ENCODE results near the gene DDX6. TPM values are rescaled to one million over a fixed set of nuclear protein-coding genes. Genes with fewer than 3 reads are reported as not detected.
"Not testable (repeated sequence)": the region's sequence is repeated elsewhere in the genome, so short reads cannot be mapped to it uniquely, and the experiment has no call there.

The DDX6 gene, protein sequence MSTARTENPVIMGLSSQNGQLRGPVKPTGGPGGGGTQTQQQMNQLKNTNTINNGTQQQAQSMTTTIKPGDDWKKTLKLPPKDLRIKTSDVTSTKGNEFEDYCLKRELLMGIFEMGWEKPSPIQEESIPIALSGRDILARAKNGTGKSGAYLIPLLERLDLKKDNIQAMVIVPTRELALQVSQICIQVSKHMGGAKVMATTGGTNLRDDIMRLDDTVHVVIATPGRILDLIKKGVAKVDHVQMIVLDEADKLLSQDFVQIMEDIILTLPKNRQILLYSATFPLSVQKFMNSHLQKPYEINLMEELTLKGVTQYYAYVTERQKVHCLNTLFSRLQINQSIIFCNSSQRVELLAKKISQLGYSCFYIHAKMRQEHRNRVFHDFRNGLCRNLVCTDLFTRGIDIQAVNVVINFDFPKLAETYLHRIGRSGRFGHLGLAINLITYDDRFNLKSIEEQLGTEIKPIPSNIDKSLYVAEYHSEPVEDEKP
- 100 to 1,000 TPM in 2 of 12 donors, 10 to 100 TPM in 10; 68.5 to 523 (median 88.0) TPM for polyA plus RNA-seq (ENCODE audit: insufficient read length in 12 of 12)
- long read RNA-seq, donor 1, full-length matches to known transcripts: 20 of 32 reads
- long read RNA-seq, donor 1, partial matches to known transcripts: 12 of 32 reads
- long read RNA-seq, donor 1, other reads (novel, unspliced or antisense): 0 of 32 reads
- long read RNA-seq, donor 2, full-length matches to known transcripts: 13 of 37 reads
- long read RNA-seq, donor 2, partial matches to known transcripts: 18 of 37 reads
- long read RNA-seq, donor 2, other reads (novel, unspliced or antisense): 6 of 37 reads
- long read RNA-seq, donor 3, full-length matches to known transcripts: 7 of 7 reads
- long read RNA-seq, donor 3, partial matches to known transcripts: 0 of 7 reads
- long read RNA-seq, donor 3, other reads (novel, unspliced or antisense): 0 of 7 reads
- long read RNA-seq, donor 4, transcript DDX6-205 (2 exons, 738 nt): major isoform, 5 of 5 reads
- long read RNA-seq, donor 4, partial matches to known transcripts: 0 of 5 reads
- long read RNA-seq, donor 4, other reads (novel, unspliced or antisense): 0 of 5 reads
- long read RNA-seq, donor 5: 0 reads
- long read RNA-seq, donor 6, full-length matches to known transcripts: 5 of 5 reads
- long read RNA-seq, donor 6, partial matches to known transcripts: 0 of 5 reads
- long read RNA-seq, donor 6, other reads (novel, unspliced or antisense): 0 of 5 reads
- long read RNA-seq, donor 7, full-length matches to known transcripts: 10 of 10 reads
- long read RNA-seq, donor 7, partial matches to known transcripts: 0 of 10 reads
- long read RNA-seq, donor 7, other reads (novel, unspliced or antisense): 0 of 10 reads
- long read RNA-seq, donor 8, full-length matches to known transcripts: 13 of 13 reads
- long read RNA-seq, donor 8, partial matches to known transcripts: 0 of 13 reads
- long read RNA-seq, donor 8, other reads (novel, unspliced or antisense): 0 of 13 reads
- long read RNA-seq, donor 9, full-length matches to known transcripts: 9 of 9 reads
- long read RNA-seq, donor 9, partial matches to known transcripts: 0 of 9 reads
- long read RNA-seq, donor 9, other reads (novel, unspliced or antisense): 0 of 9 reads
- long read RNA-seq, donor 10, full-length matches to known transcripts: 14 of 14 reads
- long read RNA-seq, donor 10, partial matches to known transcripts: 0 of 14 reads
- long read RNA-seq, donor 10, other reads (novel, unspliced or antisense): 0 of 14 reads
- long read RNA-seq, donor 11, full-length matches to known transcripts: 19 of 26 reads
- long read RNA-seq, donor 11, partial matches to known transcripts: 7 of 26 reads
- long read RNA-seq, donor 11, other reads (novel, unspliced or antisense): 0 of 26 reads

DNA sequence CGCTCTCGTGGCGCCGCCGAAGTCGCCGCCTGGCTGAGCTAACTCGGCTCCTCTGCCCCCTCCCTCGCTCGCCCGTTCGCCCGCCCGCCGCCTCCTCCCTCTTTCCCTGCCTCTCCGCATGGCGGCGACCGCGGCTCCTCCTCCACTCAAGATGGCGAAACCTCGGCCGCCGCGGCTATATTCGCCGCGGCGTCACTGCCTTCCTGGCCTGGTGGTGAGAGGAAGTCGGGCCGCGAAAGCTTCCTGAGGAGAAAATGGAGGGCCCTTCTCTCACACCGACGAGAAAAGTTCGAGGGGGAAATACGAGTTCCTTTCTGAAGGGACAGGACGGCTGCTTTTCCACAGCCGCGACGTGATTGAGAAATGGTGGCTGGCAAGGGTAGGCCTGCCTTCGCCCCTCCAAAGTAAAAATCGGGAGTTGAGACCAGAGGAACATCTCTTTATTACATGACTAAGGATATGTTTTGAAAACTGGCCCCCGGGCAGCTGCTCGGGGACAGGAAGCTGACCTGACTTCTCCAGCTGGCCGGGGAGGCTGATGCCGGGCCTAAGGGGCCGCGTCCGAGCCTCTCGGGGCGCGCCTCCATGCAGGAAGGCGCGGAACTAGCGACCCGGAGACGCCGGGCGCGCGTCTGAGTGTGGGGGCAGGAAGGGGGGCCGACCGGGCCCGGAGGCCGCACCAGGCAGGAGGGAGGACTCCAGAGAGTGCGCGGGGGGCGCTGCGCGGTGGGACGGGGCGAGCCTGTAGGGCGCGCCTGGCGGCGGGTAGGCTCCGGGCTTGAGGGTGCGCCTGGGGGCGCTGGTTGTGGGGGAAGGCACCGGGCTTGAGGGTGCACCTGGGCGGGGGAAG, at the start of gene DDX6:
DDX6 (minus strand) TSS at position 54 of the 850 bp plus-strand sequence. CDS start 4,913 bp downstream, outside the sequence.
- peak; percentile 88 for DNase-seq

DNA sequence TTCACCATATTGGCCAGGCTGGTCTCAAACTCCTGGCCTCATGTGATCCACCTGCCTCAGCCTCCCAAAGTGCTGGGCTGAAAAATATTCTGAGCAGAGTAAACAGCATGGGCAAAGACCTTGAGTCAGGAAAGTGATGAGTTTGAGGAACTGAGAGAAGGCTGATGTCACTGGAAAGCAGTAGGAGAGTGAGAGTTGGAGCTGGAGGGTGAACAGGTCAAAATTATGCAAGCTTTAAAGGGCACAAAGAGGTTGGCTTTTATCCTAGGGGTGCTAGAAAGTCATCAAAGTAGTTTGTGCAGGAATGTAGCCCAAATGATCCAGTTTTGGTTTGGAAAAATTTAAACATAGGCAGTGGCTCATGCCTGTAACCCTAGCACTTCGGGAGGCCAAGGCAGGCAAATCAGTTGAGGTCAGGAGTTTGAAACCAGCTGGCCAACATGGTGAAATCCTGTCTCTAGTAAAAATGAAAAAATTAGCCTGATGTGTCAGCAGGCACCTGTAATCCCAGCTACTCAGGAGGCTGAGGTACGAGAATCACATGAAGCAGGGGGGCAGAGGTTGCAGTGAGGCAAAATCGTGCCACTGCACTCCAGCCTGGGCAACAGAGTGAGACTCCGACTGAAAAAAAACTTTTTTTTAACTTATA, 48.1 kb upstream of the DDX6 start:
- DNase-seq: no peak

DNA sequence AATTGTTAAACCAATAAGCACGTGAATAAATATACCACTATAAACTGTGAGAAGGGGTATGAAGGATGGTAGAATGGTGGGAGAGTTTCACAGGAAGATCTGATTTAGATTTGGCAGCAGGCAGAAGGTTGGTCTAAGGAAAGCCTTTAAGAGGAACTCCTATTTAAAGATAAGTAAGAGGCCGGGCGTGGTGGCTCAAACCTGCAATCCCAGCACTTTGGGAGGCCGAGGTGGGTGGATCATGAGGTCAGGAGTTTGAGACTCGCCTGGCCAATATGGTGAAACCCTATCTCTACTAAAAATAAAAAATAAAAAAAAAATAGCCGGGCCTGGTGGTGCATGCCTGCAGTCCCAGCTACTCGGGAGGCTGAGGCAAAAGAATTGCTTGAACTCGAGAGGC, 46.9 kb upstream of the DDX6 start:
- no peak for DNase-seq

DNA sequence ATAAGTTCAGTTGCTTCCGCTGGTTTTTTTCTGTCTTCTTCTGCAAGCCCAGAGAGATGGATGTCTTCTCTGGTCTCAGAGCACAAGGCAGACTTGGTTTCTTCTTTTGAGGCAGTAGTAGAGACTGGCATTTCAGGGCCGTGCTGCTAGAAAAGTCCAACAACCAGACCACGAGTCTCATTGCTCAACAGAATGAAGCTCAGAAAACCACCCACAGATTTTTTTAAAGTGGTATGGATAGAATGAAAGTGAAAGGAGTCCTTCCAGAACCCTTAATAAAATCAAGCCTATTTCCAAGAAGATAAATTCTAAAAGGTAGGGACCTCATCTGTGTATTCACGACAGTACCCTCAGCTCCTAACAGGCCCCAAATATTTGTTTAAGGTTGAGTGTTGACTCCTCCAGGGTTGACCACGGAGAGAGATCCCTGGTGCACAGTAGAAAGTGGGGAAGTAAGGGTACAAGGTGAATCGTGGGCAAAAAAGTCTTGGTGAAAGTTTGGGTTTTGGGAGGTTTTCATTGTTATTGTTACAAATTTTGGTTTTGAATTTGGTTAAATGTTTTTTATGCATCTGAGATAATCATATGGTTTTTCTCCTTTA, 43.6 kb upstream of the DDX6 start:
- no peak for DNase-seq

DNA sequence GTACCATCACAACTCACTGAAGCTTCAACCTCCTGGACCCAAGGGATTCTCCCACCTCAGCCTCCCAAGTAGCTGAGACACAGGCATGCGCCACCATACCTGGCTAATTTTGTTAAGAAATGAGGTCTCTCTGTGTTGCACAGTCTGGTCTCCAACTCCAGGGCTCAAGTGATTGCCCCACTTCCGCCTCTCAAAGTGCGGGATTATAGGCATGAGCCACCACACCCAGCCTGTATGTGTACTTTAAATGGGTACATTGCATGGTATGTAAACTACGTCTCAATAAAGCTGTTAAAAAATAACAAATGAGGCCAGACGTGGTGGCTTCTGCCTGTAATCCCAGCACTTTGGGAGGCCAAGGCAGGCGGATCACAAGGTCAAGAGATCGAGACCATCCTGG, 36.2 kb upstream of the DDX6 start:
- no peak for DNase-seq

DNA sequence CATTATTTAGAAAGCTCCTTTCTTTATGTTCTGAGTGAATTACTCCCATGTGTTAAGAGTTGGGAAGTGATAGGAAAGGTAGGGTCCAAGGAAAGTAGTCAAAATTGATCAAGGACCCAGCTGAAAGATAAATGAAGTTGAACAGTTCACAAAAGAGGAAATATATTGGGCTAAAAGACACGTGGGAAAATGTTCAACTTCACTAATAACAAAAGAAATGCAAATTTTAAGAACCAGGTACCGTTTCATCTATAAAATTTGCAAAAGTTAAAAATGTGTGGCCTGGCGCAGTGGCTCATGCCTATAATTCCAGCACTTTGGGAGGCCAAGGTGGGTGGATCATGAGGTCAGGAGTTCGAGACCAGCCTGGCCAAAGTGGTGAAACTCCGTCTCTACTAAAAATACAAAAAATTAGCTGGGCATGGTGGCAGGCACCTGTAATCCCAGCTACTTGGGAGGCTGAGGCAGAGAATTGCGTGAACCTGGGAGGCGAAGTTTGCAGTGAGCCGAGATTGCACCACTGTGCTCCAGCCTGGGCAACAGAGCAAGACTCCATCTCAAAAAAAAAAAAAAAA, 32.1 kb upstream of the DDX6 start:
- not testable (repeated sequence) for DNase-seq

DNA sequence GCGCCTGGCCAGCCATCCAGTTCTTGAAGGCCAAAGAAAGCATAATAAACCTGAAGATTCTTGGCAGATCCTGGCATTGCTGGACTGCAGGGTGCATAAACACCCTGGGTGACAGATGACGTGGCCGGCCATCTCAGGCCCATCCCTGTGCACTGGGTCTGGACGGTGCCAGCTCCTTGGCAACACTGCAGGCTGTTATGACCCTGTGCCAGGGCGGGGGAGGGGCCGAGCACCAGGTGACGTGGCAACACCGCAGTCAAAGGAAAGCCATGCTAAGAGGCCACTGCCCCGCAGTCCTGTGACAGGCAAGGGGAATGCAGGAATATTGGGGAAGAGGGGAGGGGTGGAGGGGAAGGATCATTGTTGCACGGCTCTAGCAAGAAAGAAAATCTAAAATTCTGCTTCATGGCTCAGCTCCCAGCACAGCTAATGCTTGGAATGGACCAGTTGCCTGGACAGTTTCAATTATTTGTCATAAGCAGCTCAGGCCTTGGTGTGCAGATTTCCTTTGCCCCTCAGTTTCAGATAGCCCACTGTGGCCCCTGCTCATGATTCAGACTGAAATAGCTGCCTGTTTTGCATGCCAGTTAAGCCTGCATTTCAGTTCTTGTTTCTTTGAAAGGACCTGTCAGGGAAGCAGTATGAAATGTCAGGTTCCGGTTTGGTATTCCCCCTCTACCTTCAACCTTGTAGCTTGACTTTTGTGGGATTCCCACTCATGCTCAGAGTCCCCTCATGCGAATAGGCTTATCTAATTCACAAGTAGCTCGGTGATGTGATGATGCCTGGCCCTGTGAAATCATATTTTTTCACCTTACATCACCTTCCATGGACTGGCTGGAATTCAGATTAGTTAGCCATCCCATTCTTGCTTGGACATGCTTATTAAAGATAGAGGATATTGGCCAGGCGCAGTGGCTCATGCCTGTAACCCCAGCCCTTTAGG, 29.7 kb upstream of the DDX6 start:
- DNase-seq: peak; percentile 4

DNA sequence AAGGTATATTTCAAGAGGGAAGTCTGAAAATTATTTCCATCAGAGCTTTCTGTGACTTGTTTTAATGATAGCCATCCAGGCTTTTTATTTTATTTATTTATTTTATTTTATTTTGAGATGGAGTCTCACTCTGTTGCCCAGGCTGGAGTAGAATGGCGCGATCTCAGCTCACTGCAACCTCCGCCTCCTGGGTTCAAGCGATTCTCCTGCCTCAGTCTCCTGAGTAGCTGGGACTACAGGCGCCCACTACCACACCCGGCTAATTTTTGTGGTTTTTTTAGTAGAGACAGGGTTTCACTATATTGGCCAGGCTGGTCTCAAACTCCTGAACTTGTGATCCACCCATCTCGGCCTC, 29.0 kb upstream of the DDX6 start:
- DNase-seq: not testable (repeated sequence)

DNA sequence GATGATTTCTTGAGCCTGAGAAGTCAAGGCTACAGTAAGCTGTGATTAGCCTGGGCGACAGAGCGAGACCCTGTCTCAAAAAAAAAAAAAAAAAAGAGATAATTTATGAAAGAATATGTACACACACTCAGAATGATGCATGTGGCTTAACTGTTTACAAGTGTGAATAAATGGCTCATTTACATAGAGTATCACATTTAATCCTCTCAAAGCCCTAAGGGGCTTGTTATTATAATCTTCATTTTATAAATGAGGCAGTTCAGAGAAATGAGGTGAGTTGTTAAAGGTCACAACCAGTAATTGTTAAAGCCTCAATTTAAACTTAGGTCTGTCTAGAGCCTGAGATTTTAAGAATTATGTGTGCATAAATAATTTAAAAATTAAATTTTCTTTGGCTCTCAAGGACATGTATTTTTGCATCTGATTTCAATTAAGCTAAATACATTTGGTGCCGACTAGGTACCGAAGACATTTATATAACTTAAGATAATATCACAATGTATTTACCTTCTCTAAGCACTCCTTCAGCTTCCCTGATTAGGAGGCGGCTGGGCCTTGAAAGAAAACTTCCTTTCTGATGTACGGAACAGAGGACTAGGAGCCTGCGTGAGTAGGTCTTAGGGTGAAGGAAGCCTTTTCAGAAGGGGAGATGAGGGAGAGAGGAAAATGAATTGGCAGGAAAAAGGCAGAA, 28.5 kb upstream of the DDX6 start:
- DNase-seq: no peak

DNA sequence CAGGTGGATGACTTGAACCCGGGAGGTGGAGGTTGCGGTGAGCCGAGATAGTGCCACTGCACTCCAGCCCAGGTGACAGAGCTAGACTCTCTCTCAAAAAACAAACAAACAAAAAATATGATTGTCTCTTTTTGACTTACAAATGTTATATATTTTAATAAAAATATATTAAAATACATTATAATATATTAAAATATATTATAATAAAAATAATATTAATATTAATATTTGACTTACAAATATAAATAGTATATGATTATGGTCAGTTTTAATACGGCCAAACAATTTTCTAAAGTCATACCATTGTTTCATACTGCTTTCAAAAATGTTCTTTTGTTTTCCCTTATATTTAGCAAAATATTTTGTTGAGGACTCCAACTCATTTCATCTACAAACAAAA, 27.2 kb upstream of the DDX6 start:
- DNase-seq: no peak

DNA sequence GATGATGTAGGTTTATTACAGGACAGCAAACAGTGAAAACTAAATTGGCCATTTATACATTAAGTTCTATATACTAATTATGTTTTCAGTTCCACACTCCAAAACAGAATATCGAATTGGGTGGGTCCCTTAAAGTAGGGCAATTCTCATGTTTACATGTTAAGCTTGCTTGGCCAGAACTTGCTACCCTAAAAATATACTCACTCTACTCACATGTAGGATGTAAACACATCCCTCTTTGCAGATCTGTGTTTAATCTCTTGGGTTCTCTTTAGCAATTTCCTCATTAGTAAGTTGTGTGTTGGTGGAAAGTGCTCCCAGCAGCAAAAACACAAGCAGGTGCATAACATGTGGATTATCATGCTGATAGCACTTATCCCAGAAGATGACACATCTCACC, 22.6 kb upstream of the DDX6 start:
- no peak for DNase-seq

DNA sequence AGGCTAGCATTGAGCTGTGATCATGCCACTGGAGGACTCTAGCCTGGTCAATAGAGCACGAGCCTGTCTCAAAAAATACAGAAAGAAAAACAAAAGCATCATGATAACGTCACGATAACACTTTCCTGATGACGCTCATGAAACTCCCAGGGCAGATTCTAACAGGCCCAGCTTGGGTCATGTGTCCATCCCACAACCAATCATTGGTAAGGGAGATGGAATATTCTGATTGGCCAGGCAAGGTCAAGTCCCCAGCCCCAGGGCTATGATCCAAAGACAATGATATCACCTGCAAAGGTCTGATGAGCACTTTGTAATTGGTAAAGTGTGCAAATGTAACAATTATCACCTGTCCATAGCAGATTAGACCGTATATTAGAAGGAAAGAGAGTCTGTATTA, 21.5 kb upstream of the DDX6 start:
- DNase-seq: no peak

DNA sequence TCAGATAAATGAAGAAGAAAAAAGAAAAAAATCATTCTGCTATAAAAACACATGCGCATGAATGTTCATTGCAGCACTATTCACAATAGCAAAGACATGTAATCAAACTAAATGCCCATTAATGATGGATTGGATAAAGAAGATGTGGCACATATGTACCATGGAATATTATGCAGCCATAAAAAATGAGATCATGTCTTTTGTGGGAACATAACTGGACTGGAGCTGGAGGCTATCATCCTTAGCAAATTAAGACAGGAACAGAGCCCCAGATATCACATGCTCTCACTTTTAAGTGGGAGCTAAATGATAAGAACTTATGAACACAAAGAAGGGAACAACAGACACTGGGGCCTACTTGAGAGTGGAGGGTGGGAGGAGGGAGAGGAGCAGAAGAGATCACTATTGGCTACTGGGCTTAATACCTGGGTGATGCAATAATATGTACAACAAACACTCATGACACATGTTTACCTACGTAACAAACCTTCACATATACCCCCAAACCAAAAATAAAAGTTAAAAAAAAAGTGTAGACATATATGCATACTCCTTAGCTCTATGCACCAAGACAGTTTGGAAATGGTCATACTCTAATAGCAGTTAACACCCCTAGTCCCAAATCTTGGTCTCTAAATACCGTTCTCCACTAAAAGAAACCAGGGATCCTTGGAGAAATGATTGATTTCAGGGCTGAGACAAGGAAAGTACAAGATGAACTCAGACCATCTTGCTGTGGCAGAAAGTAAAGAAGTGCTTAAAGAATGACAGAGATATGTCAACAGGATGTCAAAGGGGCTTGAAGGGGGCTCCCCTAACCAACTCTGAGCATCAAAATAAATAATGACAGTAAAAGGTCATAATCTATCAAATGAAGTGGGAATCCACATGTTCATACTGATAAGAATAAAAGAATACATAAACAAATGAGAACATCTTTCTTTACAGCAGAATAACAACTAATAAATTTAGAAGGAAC, 17.1 kb upstream of the DDX6 start:
- no peak for DNase-seq

DNA sequence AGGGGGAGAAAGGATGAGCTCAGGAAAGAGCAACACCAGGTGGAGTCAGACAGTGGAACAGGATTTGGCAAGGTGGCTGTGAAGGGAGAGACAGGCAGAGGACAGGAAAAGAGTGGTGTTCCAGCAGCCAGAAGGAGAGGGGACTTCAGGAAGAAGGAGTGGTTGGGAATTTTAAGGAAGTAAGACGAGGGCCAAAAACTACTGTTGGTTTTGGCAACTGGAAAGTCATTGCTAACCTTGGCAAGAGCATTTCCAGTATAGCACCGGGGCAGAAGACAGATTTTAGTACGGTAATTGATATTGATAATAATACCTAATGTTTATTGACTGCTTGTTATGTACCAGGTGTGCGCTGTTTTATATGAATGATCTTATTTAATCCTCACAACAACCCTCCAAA, 15.4 kb upstream of the DDX6 start:
- DNase-seq: no peak

DNA sequence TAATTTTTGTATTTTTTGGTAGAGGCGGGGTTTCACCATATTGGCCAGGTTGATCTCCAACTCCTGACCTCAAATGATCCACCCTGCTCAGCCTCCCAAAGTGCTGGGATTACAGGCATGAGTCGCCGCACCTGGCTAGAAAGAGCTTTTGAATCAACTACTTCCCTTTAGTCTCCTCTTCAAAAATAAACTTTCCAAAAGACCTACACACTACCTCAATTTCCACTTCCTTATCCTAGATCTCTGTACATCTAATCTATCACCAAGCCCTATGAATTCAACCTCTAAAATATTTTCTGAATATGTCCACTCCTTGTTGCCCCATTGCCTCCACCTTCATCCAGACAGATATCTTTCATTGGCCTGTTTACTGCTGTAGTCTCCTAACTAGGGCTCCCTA, 13.1 kb upstream of the DDX6 start:
- no peak for DNase-seq
